ENCODE data around the gene GTF2E1. TPM values are rescaled to one million over a fixed set of nuclear protein-coding genes. Genes with fewer than 3 reads are reported as not detected.

GTF2E1 gene
- total and polyA plus RNA-seq, 2 of the 4 experiments (the other 2 are of a cell fraction): 8.2 to 18.5 TPM

- no peak overlapping the region for H2AK9ac ChIP-seq (replicated peaks; ENCODE audit: low read depth, low read length, poor library complexity)
- no TSS peak for BruUV-seq (replicated peaks)
- ChIA-PET CTCF (interaction anchor here (0.9 kb wide), 1 partner anchor 15 kb away, joined by 3 read pairs; no protein-coding TSS in a partner anchor), POLR2A (ENCODE audit: unreplicated experiment) (no interaction called here)
- H3K79me1 ChIP-seq (ENCODE audit: low read depth in 1 of 2, low read length in 2 of 2): no peaks in the 10 kb centered on the region
- H2BK5ac ChIP-seq (ENCODE audit: low read depth, low read length, poor library complexity, severe bottlenecking): no peak overlapping the region
- H3K27me3 ChIP-seq (ENCODE audit: control insufficient read depth, insufficient read depth, low read length): peaks cover 6% of the 10 kb centered on the region; the same call in 1 of the 2 replicates
- no peak overlapping the region for H3K14ac ChIP-seq (replicated peaks; ENCODE audit: low read depth, low read length)
- no peak overlapping the region for H4K91ac ChIP-seq (ENCODE audit: insufficient read depth, low read depth, low read length)
- no peaks in the 10 kb centered on the region for H3K9me3 ChIP-seq (ENCODE audit: control insufficient read depth, insufficient read depth, low read length)
- TF ChIP-seq MAFK (IDR thresholded peaks at IDR 0.05; ENCODE audit: low read depth, low read length) (no peak), BHLHE40 (IDR thresholded peaks at IDR 0.05; ENCODE audit: low read depth, low read length) (no peak), SMC3 (IDR thresholded peaks at IDR 0.05; ENCODE audit: low read depth, low read length) (no peak), ELK1 (IDR thresholded peaks at IDR 0.05; ENCODE audit: borderline replicate concordance, low read depth, low read length) (no peak), FOS (IDR thresholded peaks at IDR 0.05; ENCODE audit: low read depth, low read length) (no peak), RAD21 (IDR thresholded peaks at IDR 0.05; ENCODE audit: low read length) (no peak), RFX5 (IDR thresholded peaks at IDR 0.05; ENCODE audit: low read depth, low read length) (no peak), RCOR1 (IDR thresholded peaks at IDR 0.05; ENCODE audit: insufficient replicate concordance, low read length) (no peak), CEBPB (IDR thresholded peaks at IDR 0.05; ENCODE audit: low read depth, low read length) (no peak), CHD1 (IDR thresholded peaks at IDR 0.05; ENCODE audit: low read depth, low read length) (no peak), POLR2A (IDR thresholded peaks at IDR 0.05; ENCODE audit: low read depth, low read length) (no peak), MXI1 (IDR thresholded peaks at IDR 0.05; ENCODE audit: borderline replicate concordance, low read depth, low read length) (no peak), USF2 (IDR thresholded peaks at IDR 0.05; ENCODE audit: low read depth, low read length) (no peak), CTCF (conservative IDR thresholded peaks at IDR 0.05; ENCODE audit: low read depth, low read length) (no peak), NFE2L2 (IDR thresholded peaks at IDR 0.05; ENCODE audit: low read depth, low read length) (no peak), MAZ (IDR thresholded peaks at IDR 0.05; ENCODE audit: borderline replicate concordance, low read depth, low read length) (no peak)
- H3K36me3 ChIP-seq (ENCODE audit: control insufficient read depth, insufficient read depth, low read length): no peaks in the 10 kb centered on the region
- H4K8ac ChIP-seq (ENCODE audit: low read depth in 2 of 2, low read length in 2 of 2): no peak overlapping the region
- H3K18ac ChIP-seq (ENCODE audit: low read depth, low read length): no peak overlapping the region
- H3K23ac ChIP-seq (ENCODE audit: low read depth, low read length): no peak overlapping the region
- H2AFZ ChIP-seq (replicated peaks; ENCODE audit: low read length, poor library complexity): no peak overlapping the region
- no peaks in the 10 kb centered on the region for H3K4me1 ChIP-seq (ENCODE audit: control insufficient read depth, insufficient read depth, low read length)
- no peak overlapping the region for H3K27ac ChIP-seq (ENCODE audit: insufficient read depth, low read length)
- H3K4me2 ChIP-seq (ENCODE audit: low read depth, low read length): no peak overlapping the region
- H4K20me1 ChIP-seq (ENCODE audit: insufficient read depth, low read length): no peaks in the 10 kb centered on the region
- dilution Hi-C loops (cut with HindIII; ENCODE audit: low sequenced_read_pairs, unreplicated experiment): no loop called here
- no peak overlapping the region for H3K4ac ChIP-seq (ENCODE audit: low read depth, low read length)
- H3K9ac ChIP-seq (ENCODE audit: low read depth, low read length): no peak overlapping the region
- H4K5ac ChIP-seq (ENCODE audit: low read depth, low read length): no peak overlapping the region
- no peak overlapping the region for H2BK20ac ChIP-seq (ENCODE audit: low read depth, low read length)
- H3K4me3 ChIP-seq (ENCODE audit: insufficient read depth, low read depth, low read length): no peak overlapping the region
- no peak for DNase-seq
- no peaks in the 10 kb centered on the region for H3K9me1 ChIP-seq (ENCODE audit: insufficient read depth, low read length)
- no peak overlapping the region for H2BK15ac ChIP-seq (ENCODE audit: low read depth, low read length)
- no peak overlapping the region for H2BK120ac ChIP-seq (ENCODE audit: low read depth, low read length)
- intact Hi-C loops (cut with micrococcal nuclease): no loop called here
- H2AK5ac ChIP-seq (ENCODE audit: low read depth, low read length): no peak overlapping the region
- no CpG with 5 or more reads among the region's 3 CpGs for WGBS, 2 experiments (ENCODE audit: extremely low coverage in 2 of 2, insufficient read length in 1 of 2)
- in situ Hi-C loops (cut with MboI; ENCODE audit: low sequenced_read_pairs): no loop called here
- ATAC-seq (ENCODE audit: low read depth): no peak
- no peak overlapping the region for H3K56ac ChIP-seq (ENCODE audit: extremely low read depth, insufficient read depth, low read length)
These were observed 78.2 kb downstream of the GTF2E1 start for GRCh38 chr3:120820748-120821147.

All from IMR-90 (cell line).